SK-N-SH (cell line): ENCODE data around the gene NDUFAF8. TPM values are rescaled to one million over a fixed set of nuclear protein-coding genes. Genes with fewer than 3 reads are reported as not detected.

ENCODE experiments used
- CTCF ChIA-PET: fragments of 300-600, 350-600 bp; formaldehyde crosslinking; extraction: SDS; loops from one replicate; lab custom pipeline; 2021; lab: Yijun Ruan, JAX
- POLR2A ChIA-PET: fragments of 350-600 bp; sonication (Branson Sonifier 250); formaldehyde crosslinking; extraction: SDS; loops from one replicate; lab custom pipeline; 2020; ENCODE audit warnings: antibody characterized with exemption, inconsistent platforms; lab: Yijun Ruan, JAX
- DNase-seq: peaks from one replicate; pipeline ENCODE4 v3.0.0; 2012
- H2AFZ ChIP-seq: fragments of 200-600 bp; sonication (generic); 2 replicates; pipeline ENCODE4 v1.8.1; 2016; ENCODE audit warnings: antibody characterized with exemption, mild to moderate bottlenecking, low read depth
- H3F3A ChIP-seq: fragments of 200-600 bp; sonication (generic); replicated peaks from 2 replicates; pipeline ENCODE3; 2016; ENCODE audit warnings: antibody characterized with exemption, mild to moderate bottlenecking; ENCODE audit not compliant: insufficient read depth
- H3K27ac ChIP-seq, 2 experiments: fragments of 200-500 bp in 1 of 2; fragments of 200-600 bp in 1 of 2; sonication (Bioruptor generic) in 1 of 2; sonication (generic), shearing (Covaris generic) in 1 of 2; 2 replicates each; pipeline versions ENCODE4 v1.5.1 to v1.6.1; 2014 to 2016; ENCODE audit warnings: low read depth in 2 of 2, inconsistent platforms in 1 of 2, low read length in 1 of 2, mild to moderate bottlenecking in 1 of 2, mixed read lengths in 1 of 2
- H3K27me3 ChIP-seq: fragments of 200-600 bp; sonication (generic), shearing (Covaris generic); 2 replicates; pipeline ENCODE4 v1.6.1; 2016; ENCODE audit warnings: mixed run types; ENCODE audit not compliant: insufficient read depth
- H3K36me3 ChIP-seq, 2 experiments: fragments of 200-500 bp in 1 of 2; fragments of 200-600 bp in 1 of 2; sonication (Bioruptor generic) in 1 of 2; sonication (generic) in 1 of 2; replicated peaks in 1 of 2; 2 replicates each; pipeline versions ENCODE3 to v1.5.1; 2014 to 2016; ENCODE audit warnings: low read length in 1 of 2, mild to moderate bottlenecking in 1 of 2; ENCODE audit not compliant: insufficient read depth in 2 of 2, control insufficient read depth in 1 of 2
- H3K4me1 ChIP-seq, 2 experiments: fragments of 200-500 bp in 1 of 2; fragments of 200-600 bp in 1 of 2; sonication (Bioruptor generic) in 1 of 2; sonication (generic), shearing (Covaris generic) in 1 of 2; 2 replicates each; pipeline versions ENCODE4 v1.5.1 to v1.6.1; 2014 to 2016; ENCODE audit warnings: low read depth in 1 of 2, low read length in 1 of 2, mixed run types in 1 of 2; ENCODE audit not compliant: insufficient read depth in 2 of 2, control insufficient read depth in 1 of 2
- H3K4me2 ChIP-seq: fragments of 200-600 bp; sonication (generic), shearing (Covaris generic); 2 replicates; pipeline ENCODE4 v1.6.1; 2017; ENCODE audit warnings: mixed run types
- H3K4me3 ChIP-seq, 2 experiments: fragments of 200-500 bp in 1 of 2; fragments of 200-600 bp in 1 of 2; sonication (Bioruptor generic) in 1 of 2; sonication (generic), shearing (Covaris generic) in 1 of 2; 2 replicates each; pipeline versions ENCODE4 v1.5.1 to v1.8.1; 2014 to 2016; ENCODE audit warnings: low read depth in 2 of 2, inconsistent platforms in 1 of 2, low read length in 1 of 2, mild to moderate bottlenecking in 1 of 2, mixed read lengths in 1 of 2, moderate library complexity in 1 of 2
- H3K79me2 ChIP-seq: fragments of 200-600 bp; sonication (generic); 2 replicates; pipeline ENCODE4 v1.8.1; 2017; ENCODE audit warnings: mild to moderate bottlenecking; ENCODE audit not compliant: insufficient read depth
- H3K9ac ChIP-seq: fragments of 200-600 bp; sonication (generic); 2 replicates; pipeline ENCODE4 v1.6.1; 2017; ENCODE audit warnings: mixed run types
- H3K9me2 ChIP-seq: fragments of 200-600 bp; sonication (generic); 2 replicates; pipeline ENCODE4 v1.6.1; 2017; ENCODE audit warnings: mixed run types
- H3K9me3 ChIP-seq: fragments of 200-600 bp; sonication (generic); 2 replicates; pipeline ENCODE4 v1.6.1; 2017; ENCODE audit warnings: mixed run types, mild to moderate bottlenecking, moderate library complexity
- H4K20me1 ChIP-seq: fragments of 200-600 bp; sonication (generic); 2 replicates; pipeline ENCODE4 v1.6.1; 2017; ENCODE audit warnings: mild to moderate bottlenecking, mixed run types; ENCODE audit not compliant: insufficient read depth
- CHD2 ChIP-seq: fragments of 150-350 bp; IDR thresholded peaks from 2 replicates; pipeline ENCODE4 v1.6.1; 2018; ENCODE audit warnings: low read length; ENCODE audit not compliant: partially characterized antibody
- CTCF ChIP-seq: fragments of 200-600 bp; sonication (generic); IDR thresholded peaks from 2 replicates; pipeline ENCODE4 v1.6.1; 2017; ENCODE audit warnings: antibody characterized with exemption, mild to moderate bottlenecking, moderate library complexity
- ELF1 ChIP-seq: IDR thresholded peaks from 2 replicates; pipeline ENCODE4 v1.4.0; 2012
- EP300 ChIP-seq, 2 experiments: IDR thresholded peaks; 2 replicates each; pipeline versions ENCODE4 v1.4.0 to v1.6.1; 2012; ENCODE audit warnings: borderline replicate concordance in 1 of 2, low read depth in 1 of 2, low read length in 1 of 2
- EZH2phosphoT487 ChIP-seq: fragments of 200-600 bp; sonication (generic); IDR thresholded peaks from 2 replicates; pipeline ENCODE4 v1.6.1; 2017; ENCODE audit warnings: low read depth, mixed run types, mild to moderate bottlenecking, antibody characterized with exemption, moderate library complexity, borderline replicate concordance
- FOSL2 ChIP-seq: IDR thresholded peaks from 2 replicates; pipeline ENCODE4 v1.4.0; 2012; ENCODE audit warnings: low read depth, mild to moderate bottlenecking, moderate library complexity, borderline replicate concordance
- IRF3 ChIP-seq: fragments of 150-350 bp; IDR thresholded peaks from 2 replicates; pipeline ENCODE4 v1.6.1; 2016; ENCODE audit warnings: mild to moderate bottlenecking, low read depth, low read length
- JUND ChIP-seq: IDR thresholded peaks from 2 replicates; pipeline ENCODE4 v1.4.0; 2012
- NFIC ChIP-seq: IDR thresholded peaks from 2 replicates; pipeline ENCODE4 v1.4.0; 2012; ENCODE audit warnings: borderline replicate concordance
- REST ChIP-seq: IDR thresholded peaks from 2 replicates; pipeline ENCODE4 v1.6.1; 2012; ENCODE audit warnings: mild to moderate bottlenecking, low read depth, low read length, moderate library complexity
- SIN3A ChIP-seq: IDR thresholded peaks from 2 replicates; pipeline ENCODE4 v1.6.1; 2012; ENCODE audit warnings: low read depth, mild to moderate bottlenecking, low read length, moderate library complexity, borderline replicate concordance
- TEAD4 ChIP-seq: IDR thresholded peaks from 2 replicates; pipeline ENCODE4 v1.4.0; 2012; ENCODE audit warnings: mild to moderate bottlenecking, borderline replicate concordance; ENCODE audit not compliant: insufficient read depth
- YY1 ChIP-seq: IDR thresholded peaks from 2 replicates; pipeline ENCODE4 v1.4.0; 2012; ENCODE audit warnings: low read depth, mild to moderate bottlenecking
- WGBS: methylation state at CpG from one replicate; pipeline ENCODE4 v1.1.6; 2017; ENCODE audit warnings: low lambda C conversion rate; 5-methylcytosine and 5-hydroxymethylcytosine counted together
- polyA plus RNA-seq, 3 experiments: library from polyadenylated mRNA; depleted of rRNA; stranded (reverse); fragments of >200 nt; gene quantifications; 2 replicates each; pipeline ENCODE4 v1.2.3, GENCODE V29; 2012
- TF ChIP-seq, protein P1 (sequence below): IDR thresholded peaks from 2 replicates; pipeline ENCODE4 v1.4.0; 2012; ENCODE audit warnings: low read depth, borderline replicate concordance
- TF ChIP-seq, protein P2 (sequence below): IDR thresholded peaks from 2 replicates; pipeline ENCODE4 v1.4.0; 2012; ENCODE audit warnings: low read depth, borderline replicate concordance
- TF ChIP-seq, protein P3 (sequence below): IDR thresholded peaks from 2 replicates; pipeline ENCODE4; 2012

Gene NDUFAF8
- polyA plus RNA-seq, 1 of the 3 experiments (the other 2 are of a cell fraction), result 229 TPM

DNA sequence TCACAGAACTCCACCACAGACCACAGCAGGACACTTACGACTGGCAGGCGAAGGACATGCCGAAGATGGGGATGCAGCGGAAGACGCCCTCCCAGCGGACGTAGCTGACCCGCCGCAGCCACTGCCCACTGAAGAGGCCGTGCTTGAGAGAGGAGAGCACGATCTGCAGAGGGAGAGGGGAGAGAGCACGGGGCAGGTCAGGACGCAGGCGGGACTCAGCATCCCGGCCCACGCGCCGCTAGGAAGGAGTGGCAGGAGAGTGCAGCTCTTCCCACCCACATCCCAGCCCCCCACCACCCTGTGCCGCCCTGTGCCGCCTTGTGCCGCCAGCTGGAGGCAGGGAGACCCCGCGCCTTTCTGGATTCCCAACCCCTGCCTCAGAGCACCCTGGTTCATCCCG is 41.5 kb downstream of the NDUFAF8 start:
- H3K27ac ChIP-seq, result no peak overlapping the region
- H3K36me3 ChIP-seq, result peaks cover 18 to 55% of the 10 kb centered on the region in 2 experiments
- peaks cover 0 to 21% of the 10 kb centered on the region in 2 experiments; a peak in 1 of 4 replicates for H3K4me1 ChIP-seq
- H3K9me2 ChIP-seq, result no peaks in the 10 kb centered on the region
- H3K27me3 ChIP-seq, result no peaks in the 10 kb centered on the region
- no peaks in the 10 kb centered on the region for H3K9me3 ChIP-seq
- TF ChIP-seq, protein P1, sequence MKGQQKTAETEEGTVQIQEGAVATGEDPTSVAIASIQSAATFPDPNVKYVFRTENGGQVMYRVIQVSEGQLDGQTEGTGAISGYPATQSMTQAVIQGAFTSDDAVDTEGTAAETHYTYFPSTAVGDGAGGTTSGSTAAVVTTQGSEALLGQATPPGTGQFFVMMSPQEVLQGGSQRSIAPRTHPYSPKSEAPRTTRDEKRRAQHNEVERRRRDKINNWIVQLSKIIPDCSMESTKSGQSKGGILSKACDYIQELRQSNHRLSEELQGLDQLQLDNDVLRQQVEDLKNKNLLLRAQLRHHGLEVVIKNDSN, result no peak
- TF ChIP-seq ELF1, result no peak
- no peak for TF ChIP-seq NFIC
- TF ChIP-seq, protein P2, sequence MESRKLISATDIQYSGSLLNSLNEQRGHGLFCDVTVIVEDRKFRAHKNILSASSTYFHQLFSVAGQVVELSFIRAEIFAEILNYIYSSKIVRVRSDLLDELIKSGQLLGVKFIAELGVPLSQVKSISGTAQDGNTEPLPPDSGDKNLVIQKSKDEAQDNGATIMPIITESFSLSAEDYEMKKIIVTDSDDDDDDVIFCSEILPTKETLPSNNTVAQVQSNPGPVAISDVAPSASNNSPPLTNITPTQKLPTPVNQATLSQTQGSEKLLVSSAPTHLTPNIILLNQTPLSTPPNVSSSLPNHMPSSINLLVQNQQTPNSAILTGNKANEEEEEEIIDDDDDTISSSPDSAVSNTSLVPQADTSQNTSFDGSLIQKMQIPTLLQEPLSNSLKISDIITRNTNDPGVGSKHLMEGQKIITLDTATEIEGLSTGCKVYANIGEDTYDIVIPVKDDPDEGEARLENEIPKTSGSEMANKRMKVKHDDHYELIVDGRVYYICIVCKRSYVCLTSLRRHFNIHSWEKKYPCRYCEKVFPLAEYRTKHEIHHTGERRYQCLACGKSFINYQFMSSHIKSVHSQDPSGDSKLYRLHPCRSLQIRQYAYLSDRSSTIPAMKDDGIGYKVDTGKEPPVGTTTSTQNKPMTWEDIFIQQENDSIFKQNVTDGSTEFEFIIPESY, result no peak
- TF ChIP-seq EP300 (IDR thresholded peaks at IDR 0.05; ENCODE audit: borderline replicate concordance in 1 of 2, low read depth in 1 of 2, low read length in 1 of 2), result no peak
- no peak for TF ChIP-seq TEAD4
- TF ChIP-seq YY1, result no peak
- TF ChIP-seq, protein P3, sequence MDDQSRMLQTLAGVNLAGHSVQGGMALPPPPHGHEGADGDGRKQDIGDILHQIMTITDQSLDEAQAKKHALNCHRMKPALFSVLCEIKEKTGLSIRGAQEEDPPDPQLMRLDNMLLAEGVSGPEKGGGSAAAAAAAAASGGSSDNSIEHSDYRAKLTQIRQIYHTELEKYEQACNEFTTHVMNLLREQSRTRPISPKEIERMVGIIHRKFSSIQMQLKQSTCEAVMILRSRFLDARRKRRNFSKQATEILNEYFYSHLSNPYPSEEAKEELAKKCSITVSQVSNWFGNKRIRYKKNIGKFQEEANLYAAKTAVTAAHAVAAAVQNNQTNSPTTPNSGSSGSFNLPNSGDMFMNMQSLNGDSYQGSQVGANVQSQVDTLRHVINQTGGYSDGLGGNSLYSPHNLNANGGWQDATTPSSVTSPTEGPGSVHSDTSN, result no peak
- no peak for TF ChIP-seq REST
- TF ChIP-seq CTCF, result no peak
- no peak for TF ChIP-seq EZH2phosphoT487
- no peak for TF ChIP-seq SIN3A
- TF ChIP-seq CHD2, result no peak
- TF ChIP-seq IRF3, result no peak
- TF ChIP-seq FOSL2, result no peak
- no peak for TF ChIP-seq JUND
- H3K79me2 ChIP-seq, result peaks cover 11% of the 10 kb centered on the region; the same call in 1 of the 2 replicates
- H3K9ac ChIP-seq, result no peak overlapping the region
- no peaks in the 10 kb centered on the region for H3F3A ChIP-seq
- POLR2A ChIA-PET, result no interaction called here
- no peak for DNase-seq
- no peak overlapping the region for H3K4me2 ChIP-seq
- no peak overlapping the region for H3K4me3 ChIP-seq
- H2AFZ ChIP-seq, result no peak overlapping the region
- CTCF ChIA-PET, result interaction anchor here (1.2 to 4.7 kb wide), 3 partner anchors 11 to 28 kb away, joined by 4 to 55 read pairs (median 4); partner anchors contain the start of gene SLC38A10
- peaks cover 25% of the 10 kb centered on the region for H4K20me1 ChIP-seq
- 97% methylated on average over 18 of the region's 24 CpGs for WGBS
